Hematopoietic multipotent progenitor cell treated with erythropoietin and hydrocortisone succinate and interleukin-3 and kit ligand, for 8 days (in vitro differentiated cells): Measurements from ENCODE around the gene MGME1.
A peak's percentile ranks its signal among the peaks of the same experiment; 100 is the strongest.

Experiments
- DNase-seq: peaks from one replicate; pipeline ENCODE4 v3.0.0-alpha.2; 2015

The MGME1 gene

DNA sequence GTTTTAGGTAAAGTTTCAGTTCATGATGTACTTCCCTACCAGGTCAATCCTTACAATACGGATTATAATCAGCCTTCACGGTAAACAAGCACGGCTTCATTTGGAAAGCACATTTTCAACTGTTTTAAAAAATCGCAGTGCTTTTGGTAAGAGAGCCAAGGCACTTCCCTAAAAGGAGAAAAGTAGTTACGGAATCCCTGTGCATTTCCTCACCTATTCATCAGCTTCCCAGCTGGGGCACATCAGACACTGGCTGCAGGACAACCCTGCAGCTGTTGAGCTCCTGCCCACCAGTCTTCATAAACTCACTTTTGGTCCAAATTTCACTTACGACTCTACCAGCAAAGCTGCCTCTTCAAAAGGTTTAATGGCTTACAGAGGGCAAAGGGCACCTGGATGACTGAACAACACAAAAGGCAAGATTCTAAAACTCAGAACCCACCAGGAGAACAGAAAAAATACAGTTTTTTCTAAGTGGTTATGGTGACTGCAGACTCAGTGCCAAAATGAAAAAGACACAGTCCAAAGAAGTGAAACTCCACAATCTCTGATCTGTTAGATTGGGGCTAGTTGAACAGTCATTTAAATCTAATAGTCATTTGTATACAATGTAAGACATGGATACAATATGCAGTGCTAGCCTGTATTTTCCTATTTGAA is 7.8 kb upstream of the MGME1 start:
- DNase-seq, result no peak

DNA sequence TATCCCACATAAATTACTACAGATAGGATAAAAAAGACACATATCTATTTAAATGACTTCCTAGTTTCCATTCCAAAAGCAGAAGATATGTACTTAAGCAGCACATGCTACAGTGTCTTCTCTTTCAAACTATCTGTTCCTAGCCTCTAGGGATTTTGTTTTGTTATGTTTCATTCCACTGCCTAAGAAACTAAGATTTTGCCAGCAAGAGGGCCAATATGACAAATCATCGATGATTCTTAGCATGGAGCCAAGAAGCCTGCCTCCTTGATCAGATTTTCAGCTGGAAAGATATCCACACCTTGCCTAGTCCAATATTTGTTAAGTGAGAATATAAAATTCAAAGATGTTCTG is 7.3 kb upstream of the MGME1 start:
- no peak for DNase-seq

DNA sequence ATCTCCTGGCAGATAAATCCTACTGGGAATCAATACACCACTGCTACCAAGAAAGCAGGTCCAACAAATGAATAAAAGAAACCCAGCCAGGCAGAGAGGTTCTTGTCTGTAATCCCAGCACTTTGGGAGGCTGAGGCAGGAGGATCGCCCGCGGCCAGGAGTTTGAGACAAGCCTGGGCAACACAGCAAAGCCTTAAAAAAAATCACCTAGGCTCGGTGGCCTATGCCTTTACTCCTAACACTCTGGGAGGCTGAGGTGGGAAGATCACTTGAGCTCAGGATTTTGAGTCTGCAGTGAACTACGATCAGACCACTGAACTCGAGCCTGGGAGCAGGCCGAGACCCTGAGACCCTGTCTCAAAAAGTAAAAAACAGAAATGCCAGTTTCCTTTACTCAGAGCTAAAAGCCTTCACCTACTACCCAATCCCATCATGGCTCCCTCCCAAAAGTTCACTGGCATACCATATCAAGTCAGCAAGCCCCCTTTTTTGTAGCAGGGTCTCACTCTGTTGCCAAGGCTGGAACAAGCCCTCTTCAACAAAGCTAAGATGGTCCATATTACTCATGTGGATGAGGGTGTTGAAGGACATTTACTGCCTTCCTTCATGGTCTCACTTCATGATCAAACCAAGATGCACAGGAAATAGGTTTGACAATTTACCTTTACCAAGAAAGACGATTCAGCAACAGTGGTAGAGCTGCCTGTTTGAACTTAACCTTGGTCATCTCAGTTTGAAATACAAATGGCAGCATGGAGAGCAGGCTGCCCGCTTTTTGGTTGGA is 5.5 kb upstream of the MGME1 start:
- DNase-seq, result no peak

DNA sequence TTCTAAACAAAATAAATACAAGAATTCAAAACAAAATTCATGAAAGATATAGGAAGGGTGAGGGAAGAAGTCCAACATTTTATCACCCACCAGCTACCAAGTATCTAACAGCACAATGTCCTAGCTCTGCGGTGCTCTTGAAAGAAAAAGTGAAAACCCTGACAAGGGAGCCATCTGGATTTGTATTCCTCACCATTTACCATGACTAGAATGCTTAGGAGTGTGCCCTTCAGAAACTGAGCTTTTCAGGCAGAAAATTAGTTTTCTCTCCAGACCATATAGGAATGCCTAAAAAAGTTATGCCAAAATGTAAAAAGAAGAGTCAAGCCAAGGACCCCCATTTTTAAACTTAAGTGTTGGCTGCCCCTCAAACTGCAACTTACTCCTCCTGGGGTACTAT is 4.7 kb upstream of the MGME1 start:
- no peak for DNase-seq

DNA sequence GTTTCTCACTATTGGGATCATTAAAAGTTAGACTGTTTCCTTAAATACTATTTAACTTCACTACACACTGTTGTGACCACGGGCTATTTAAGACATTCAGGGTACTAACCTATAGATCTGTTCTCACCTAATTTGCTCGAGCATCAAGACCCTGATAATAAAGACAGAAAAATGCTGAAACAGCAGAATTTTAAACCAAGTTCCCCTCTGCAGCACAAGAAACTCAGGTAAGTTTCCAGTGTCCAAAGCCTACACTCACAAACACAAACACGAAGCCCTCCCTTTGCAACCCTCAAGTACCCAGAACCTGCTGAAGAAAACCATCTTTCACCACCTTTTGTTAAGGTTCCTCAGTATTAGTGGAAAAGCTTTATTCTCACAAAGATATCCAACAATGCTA is 4.2 kb upstream of the MGME1 start:
- DNase-seq, result no peak

DNA sequence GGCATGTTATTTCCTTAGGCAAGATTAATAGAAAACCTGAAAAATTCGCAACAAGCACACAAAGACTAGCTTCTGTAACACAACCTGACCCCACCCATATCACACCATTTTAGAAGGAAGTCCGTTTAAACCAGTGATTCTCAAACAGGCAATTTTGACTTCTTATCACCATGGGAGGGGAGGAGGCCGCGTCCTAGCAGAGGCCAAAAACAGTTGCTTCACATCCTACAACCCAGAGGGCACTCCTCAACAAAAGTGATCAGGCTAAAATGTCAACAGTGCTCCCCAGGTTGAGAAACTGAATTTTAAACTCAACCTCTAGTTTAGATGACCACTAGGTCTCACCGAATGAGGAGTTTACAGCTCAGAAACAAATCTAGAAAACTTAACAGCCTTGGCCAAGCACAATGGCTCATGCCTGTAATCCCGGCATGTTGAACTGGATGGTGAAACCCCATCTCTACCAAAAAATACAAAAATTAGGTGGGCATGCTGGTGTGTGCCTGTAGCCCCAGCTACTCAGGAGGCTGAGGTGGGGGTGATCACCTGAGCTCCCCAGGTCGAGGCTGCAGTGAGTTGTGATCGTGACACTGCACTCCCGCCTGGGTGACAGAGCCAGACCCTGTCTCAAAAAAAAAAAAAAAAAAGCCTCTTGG is 3.6 kb upstream of the MGME1 start:
- DNase-seq, result peak; percentile 88

DNA sequence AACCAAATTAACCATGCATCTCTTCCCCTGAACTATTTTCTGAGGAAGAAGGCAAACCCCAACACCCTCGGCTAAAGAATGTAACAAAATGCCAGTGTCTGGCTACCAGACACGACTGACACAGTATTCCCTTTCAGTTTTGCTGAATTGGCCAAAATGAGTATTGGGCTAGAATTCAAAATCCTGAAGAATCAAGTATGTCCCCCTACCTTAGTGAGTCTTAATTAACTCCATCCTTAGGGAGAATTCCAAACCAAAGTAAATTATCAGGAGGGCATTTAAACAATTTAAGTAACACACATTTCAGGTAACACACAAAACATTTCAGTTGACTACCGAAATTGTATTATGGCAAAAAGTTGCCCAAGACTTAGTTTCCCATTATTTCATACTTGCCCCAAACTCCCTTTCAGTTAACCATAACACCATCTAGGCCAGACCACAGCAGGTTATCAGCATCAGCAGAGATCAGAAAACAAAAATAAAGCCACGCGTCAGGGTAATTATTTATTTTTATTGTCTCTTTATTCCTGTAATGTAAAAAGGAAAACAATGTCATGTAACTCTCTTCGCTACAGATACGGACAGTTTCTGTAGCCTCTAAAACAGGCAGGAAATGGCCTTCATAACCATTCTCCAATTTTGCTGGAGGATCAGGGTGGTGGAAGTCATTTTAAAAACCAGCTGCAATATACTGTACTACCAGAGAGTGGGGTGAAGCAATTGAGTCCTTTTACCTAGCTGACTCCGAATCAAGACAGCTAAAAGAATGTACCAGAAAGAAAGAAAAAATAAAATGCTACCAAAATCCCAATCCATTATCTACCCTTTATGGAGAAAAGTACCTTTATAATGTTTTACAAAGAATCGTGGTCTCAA is 2.1 kb upstream of the MGME1 start:
- peak; percentile 76 for DNase-seq

DNA sequence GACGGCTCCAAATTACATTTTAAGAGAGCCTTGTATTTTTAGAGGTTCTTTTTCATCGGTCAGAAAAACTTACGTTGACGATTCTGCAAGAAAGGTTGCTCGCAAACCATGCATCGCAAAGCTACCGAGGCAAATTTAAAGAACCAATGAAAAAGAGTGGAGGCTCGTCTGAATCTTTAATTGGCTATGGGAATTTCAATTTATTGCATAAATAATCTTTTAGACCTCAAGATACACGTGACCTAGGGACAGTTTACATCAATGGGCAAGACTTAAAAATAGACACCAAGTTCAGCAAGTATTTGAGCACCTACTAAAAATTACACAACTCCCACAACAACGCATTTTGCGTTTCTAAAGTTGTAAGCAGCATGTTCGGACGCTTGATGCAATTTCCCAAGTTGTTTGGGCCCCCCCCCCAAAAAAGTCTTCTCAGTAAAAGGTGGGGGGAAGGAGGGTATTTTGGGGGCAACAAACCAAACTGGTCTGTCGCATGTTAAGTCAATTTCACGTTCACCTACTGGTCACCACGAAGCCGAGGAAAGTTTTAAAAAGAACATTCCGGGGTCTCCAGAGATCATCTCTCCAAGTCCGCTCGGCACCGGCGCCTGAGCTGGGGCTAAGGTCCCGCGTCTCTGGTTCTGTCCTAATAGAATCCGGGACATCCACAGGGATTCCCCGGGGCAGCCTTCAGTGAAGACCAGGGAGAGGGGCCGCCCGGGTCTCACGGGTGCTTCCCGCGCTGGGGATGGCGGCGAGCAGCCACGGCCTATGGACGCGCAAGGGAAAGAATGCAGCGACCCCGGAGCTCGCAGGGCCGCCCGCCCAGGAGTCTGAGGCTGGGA is 1.1 kb upstream of the MGME1 start:
- peak; percentile 74 for DNase-seq

DNA sequence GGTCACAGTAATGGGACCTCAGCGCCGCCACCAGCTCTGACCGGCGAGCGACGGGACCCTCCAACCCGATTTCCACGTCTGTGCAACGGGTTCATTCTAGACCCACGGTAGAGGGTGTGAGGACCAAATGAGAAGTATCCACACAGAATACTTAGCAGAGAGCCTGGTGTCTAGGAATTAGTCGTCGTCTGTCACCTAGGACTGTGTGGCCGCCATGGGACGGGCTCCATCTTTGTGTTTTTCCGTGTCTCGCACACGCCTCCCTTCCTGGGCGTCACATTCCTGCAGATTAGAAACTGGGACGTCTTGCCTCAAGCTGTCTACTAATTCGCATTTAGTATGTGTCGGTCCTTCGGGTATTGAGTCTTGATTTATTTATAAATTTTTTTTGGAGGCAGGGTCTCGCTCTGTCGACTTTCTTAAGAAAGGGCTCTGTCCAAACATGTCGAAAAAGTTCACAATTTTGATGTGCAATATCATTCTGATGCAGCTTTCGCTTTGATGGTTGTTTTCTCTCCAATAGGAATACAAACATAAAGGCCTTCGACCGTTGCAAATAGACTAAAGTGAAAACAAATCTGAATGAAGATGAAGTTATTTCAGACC is 563 bp downstream of the MGME1 start:
- DNase-seq, result peak; percentile 79

DNA sequence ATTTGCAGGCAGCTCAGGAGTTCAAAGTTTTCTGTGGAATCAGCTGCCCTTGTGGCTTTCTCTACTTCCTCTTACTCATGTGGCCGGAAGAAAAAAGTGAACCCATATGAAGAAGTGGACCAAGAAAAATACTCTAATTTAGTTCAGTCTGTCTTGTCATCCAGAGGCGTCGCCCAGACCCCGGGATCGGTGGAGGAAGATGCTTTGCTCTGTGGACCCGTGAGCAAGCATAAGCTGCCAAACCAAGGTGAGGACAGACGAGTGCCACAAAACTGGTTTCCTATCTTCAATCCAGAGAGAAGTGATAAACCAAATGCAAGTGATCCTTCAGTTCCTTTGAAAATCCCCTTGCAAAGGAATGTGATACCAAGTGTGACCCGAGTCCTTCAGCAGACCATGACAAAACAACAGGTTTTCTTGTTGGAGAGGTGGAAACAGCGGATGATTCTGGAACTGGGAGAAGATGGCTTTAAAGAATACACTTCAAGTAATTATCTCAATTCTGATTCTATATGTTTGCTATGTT is 1.1 kb downstream of the MGME1 start:
- peak; percentile 74 for DNase-seq

DNA sequence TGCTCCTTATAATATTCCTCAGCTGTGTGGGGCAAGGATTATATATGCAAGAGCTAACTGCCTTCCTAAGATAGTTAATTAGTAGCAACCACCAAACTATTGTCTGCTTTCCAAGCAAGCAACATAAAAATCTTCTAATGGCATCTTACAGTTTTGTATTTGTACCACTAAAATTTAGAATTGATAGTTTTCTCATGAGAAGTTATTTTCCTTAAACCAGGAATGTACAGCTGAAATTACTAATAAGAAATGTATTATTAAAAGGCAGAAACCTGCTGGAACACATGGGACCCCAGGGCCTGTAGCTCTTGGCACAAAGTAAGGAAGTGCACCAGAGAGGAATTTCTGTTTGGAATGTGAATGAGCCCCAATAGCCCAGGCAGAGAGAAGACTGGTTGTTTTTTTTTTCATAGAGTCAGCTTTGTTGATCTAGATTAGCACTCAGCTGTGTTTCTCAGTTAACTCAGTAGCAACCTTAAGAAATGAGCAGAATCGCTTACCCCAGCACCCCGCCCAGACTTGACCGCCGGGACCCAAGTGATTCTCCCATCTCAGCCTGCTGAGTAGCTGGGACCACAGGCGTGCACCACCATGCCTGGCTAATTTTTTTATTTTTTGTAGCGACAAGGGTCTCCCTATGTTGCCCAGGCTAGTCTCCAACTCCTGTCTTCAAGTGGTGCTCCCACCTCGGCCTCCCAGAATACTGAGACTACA is 2.6 kb downstream of the MGME1 start:
- DNase-seq, result peak; percentile 64

DNA sequence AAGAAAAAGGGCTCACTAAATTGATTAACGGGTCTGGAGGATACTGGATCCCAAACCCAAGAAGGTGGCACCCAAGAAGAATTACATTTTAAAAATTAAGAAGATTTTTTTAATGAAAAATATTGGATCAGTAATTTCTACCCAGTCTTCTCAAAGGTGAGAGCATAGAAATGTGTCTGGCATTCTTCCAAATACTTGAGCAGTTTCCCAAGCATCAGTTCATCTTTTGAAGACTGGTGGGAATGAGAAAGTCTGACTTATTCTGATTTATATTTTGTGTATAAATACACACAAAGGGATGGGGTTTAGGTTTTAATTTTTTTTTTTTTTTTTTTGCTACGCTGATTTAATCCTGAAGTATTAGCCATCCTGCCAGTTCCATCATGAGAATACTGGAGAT is 3.3 kb downstream of the MGME1 start:
- DNase-seq, result no peak

DNA sequence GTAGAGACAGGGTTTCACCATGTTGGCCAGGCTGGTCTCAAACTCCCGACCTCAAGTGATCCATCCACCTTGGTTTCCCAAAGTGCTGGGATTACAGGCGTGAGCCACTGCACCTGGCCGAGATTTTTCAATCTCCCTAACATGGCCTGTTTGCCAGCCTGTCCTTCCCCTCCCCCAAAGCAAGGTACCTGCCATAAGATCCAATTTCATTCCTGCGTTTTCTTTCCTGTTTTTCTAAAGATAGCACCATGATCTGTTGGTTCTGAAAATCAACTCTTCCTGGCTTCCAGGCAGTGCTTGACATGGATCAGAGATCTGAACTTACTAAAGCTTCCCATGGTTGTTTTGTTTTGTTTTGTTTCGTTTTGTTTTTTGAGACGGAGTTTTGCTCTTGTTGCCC is 7.5 kb downstream of the MGME1 start:
- DNase-seq, result no peak

DNA sequence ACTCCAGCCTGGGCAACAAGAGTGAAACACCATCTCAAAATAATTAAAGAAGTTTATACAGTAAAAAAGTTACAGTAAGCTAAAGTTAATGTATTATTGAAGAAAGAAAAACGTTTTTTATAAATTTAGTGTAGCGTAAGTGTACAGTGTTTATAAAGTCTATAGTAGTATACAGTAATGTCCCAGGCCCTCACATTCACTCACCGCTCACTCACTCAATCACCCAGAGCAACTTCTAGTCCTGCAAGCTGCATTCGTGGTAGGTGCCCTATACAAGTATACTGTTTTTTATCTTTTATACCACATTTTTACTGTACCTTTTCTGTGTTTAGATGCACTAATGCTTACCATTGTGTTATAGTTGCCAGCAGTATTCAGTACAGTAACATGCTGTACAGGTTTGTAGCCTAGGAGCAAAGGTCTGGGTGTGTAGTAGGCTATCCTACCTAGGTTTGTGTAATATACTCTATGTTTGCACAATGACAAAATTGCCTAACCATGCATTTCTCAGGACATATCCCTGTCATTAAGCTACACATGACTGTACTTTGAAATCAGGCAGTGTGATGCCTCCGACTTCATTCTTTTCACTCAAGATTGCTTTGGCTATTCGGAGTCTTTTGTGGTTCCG is 16.7 kb downstream of the MGME1 start:
- DNase-seq, result no peak

DNA sequence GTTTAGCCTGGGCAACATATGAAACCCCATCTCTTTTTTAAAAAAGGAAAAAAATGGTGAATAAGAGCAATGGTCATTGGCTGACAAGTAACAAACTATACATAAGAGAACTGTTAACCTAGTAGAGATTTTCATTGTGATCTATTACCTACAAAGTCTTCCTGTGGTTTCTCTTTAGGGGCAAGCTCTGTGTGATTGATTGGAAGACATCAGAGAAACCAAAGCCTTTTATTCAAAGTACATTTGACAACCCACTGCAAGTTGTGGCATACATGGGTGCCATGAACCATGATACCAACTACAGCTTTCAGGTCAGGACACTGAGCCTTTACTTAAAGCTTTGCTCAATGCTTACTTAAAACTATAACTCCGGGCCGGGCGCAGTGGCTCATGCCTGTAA is 19.2 kb downstream of the MGME1 start:
- no peak for DNase-seq

DNA sequence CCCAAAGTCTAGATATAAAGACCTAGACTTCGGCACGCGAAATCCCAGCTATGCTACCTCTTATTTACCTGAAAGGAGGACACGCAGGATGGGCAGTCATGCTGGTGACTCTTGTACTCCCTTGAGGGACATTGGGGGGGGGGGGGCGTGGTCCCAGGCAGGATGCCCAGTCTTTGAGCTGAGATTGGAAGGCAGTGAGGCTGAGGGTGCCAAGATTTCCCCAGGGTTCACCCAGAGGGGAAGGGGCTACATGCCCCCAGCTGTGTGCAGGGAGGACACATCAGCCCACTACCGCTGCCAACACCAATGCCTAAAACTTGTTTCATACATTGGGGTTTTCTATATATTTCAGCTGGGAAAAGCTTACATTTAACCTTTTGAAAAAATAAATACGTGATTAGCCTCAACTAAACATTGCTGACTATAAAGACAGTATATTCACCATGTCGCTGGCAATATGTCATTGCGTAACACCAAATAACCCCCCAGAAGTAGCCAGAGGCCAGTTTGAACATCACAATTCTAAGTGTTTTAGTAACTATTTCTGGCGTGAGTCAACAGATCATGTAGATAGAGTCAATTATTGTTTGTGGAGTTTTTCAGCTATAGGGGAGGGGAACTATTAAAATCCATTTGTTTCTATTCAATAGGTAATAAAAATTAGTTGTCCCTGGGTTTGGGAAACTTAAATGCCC is 21.6 kb downstream of the MGME1 start:
- no peak for DNase-seq

DNA sequence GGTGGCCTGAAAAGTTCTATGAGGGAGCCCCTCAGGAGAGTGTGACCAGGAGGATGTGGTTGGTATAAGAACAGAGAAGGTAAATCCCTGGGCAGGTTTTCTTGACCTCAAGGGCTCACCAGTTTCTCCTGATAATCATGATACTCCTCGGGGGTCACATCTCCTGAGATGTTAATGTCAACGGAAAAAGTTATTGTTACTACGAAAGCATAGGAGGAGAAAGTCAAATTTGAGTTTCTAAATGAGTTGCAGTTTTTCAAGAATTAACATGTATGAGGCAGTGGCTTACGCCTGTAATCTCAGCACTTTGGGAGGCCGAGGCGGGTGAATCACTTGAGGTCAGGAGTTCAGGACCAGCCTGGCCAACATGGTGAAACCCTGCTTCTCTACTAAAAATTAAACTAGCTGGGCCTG is 23.4 kb downstream of the MGME1 start:
- no peak for DNase-seq

DNA sequence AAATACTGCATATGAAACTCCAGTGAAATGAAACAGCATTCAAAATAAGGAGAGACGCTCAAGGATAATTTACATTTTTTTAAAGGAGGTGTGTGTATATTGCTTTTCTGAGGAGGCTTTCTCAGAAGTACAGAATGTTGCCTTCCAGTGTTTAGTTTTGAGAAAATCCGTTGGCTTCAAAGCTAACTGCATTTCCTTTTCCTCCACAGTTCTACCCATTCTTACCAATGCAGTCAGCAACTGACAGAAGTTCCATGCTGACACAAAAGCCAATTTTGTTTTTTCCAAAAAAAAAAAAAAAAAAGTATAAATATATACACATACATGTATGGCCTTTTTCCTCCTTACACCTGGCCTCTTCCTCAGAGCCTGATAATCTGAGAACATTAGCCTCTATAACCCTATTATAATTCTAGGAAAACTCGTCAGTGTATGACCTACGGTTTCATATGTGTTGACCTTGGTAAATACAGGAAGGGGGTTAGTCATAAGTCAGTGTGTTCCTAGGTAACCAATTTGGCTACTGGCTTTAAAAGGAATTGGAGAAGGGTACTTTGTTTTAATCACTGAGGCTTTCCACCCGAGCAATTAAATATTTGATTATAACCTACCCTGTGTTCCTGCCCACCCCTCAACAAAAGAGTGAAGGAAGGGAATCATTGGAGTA is 24.2 kb downstream of the MGME1 start:
- no peak for DNase-seq

DNA sequence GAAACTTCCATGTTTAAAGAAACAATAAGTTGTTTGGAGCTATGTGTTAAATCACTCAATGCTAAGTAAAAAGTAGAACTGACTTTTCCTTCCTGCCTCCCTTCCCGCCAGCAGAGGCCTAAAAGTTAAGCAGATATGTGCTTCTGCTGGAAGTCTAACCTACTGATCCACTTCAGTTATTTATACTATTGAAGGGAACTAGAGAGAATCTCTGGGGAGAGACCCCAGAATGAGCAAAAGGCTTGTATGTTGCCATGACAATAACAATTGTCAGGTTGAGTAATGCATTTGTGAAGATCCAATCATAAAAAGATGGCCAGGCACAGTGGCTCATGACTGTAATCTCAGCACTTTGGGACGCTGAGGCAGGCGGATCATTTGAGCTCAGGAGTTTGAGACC is 24.7 kb downstream of the MGME1 start:
- DNase-seq, result no peak
